ENCODE measurements around the gene ANKRD10.

Gene ANKRD10

GRCh38 chr13:110831437-110832204 is 83.2 kb downstream of the ANKRD10 start:
- Histone ChIP-seq H3K4me3 (ENCODE audit: low read depth in 1 of 2, low read length in 2 of 2) (no peak overlapping the region), H3K9me3 (ENCODE audit: insufficient read depth, low read length, severe bottlenecking) (peaks cover 3% of the 10 kb centered on the region), H3K9ac (ENCODE audit: low read depth, low read length) (no peak overlapping the region), H3K4me2 (ENCODE audit: insufficient read depth, low read length) (no peak overlapping the region), H3K27me3 (ENCODE audit: insufficient read depth, low read length, poor library complexity) (peaks cover 16% of the 10 kb centered on the region), H3K27ac (ENCODE audit: low read length) (no peak overlapping the region), H3K36me3 (ENCODE audit: insufficient read depth, low read length) (no peaks in the 10 kb centered on the region), H2AFZ (ENCODE audit: low read depth, low read length) (no peak overlapping the region), H3K79me2 (ENCODE audit: insufficient read depth, low read length) (no peaks in the 10 kb centered on the region), H4K20me1 (ENCODE audit: insufficient read depth, low read length) (no peaks in the 10 kb centered on the region), H3K4me1 (ENCODE audit: insufficient read depth, low read length) (no peaks in the 10 kb centered on the region)
- TF ChIP-seq CTCF (IDR thresholded peaks at IDR 0.05; ENCODE audit: borderline replicate concordance, extremely low read depth, low read length, poor library complexity, severe bottlenecking) (no peak), EZH2 (IDR thresholded peaks at IDR 0.05; ENCODE audit: borderline replicate concordance, low read depth, low read length, severe bottlenecking) (no peak)
- no peak for ATAC-seq (ENCODE audit: insufficient read depth, low read depth)
- DNase-seq, result no peak

GRCh38 chr13:110830800-110831371 is 84.0 kb downstream of the ANKRD10 start:
- H3K9me3 ChIP-seq (ENCODE audit: insufficient read depth, low read length, severe bottlenecking), result peaks cover 3% of the 10 kb centered on the region
- H2AFZ ChIP-seq (ENCODE audit: low read depth, low read length), result no peak overlapping the region
- no peaks in the 10 kb centered on the region for H3K4me1 ChIP-seq (ENCODE audit: insufficient read depth, low read length)
- no peak overlapping the region for H3K4me2 ChIP-seq (ENCODE audit: insufficient read depth, low read length)
- H3K27ac ChIP-seq (ENCODE audit: low read length), result no peak overlapping the region
- TF ChIP-seq EZH2 (IDR thresholded peaks at IDR 0.05; ENCODE audit: borderline replicate concordance, low read depth, low read length, severe bottlenecking) (no peak), CTCF (IDR thresholded peaks at IDR 0.05; ENCODE audit: borderline replicate concordance, extremely low read depth, low read length, poor library complexity, severe bottlenecking) (no peak)
- no peaks in the 10 kb centered on the region for H3K36me3 ChIP-seq (ENCODE audit: insufficient read depth, low read length)
- DNase-seq (no peak), ATAC-seq (ENCODE audit: insufficient read depth, low read depth) (no peak)
- no peaks in the 10 kb centered on the region for H4K20me1 ChIP-seq (ENCODE audit: insufficient read depth, low read length)
- H3K4me3 ChIP-seq (ENCODE audit: low read depth in 1 of 2, low read length in 2 of 2), result no peak overlapping the region
- no peaks in the 10 kb centered on the region for H3K79me2 ChIP-seq (ENCODE audit: insufficient read depth, low read length)
- H3K9ac ChIP-seq (ENCODE audit: low read depth, low read length), result no peak overlapping the region
- peaks cover 15% of the 10 kb centered on the region for H3K27me3 ChIP-seq (ENCODE audit: insufficient read depth, low read length, poor library complexity)

- Histone ChIP-seq H2AFZ (ENCODE audit: low read depth, low read length) (no peak overlapping the region), H3K9ac (ENCODE audit: low read depth, low read length) (no peak overlapping the region), H3K4me3 (ENCODE audit: low read depth in 1 of 2, low read length in 2 of 2) (no peak overlapping the region), H4K20me1 (ENCODE audit: insufficient read depth, low read length) (no peaks in the 10 kb centered on the region), H3K4me1 (ENCODE audit: insufficient read depth, low read length) (no peaks in the 10 kb centered on the region), H3K27ac (ENCODE audit: low read length) (no peak overlapping the region), H3K4me2 (ENCODE audit: insufficient read depth, low read length) (no peak overlapping the region), H3K27me3 (ENCODE audit: insufficient read depth, low read length, poor library complexity) (peaks cover 11% of the 10 kb centered on the region), H3K36me3 (ENCODE audit: insufficient read depth, low read length) (no peaks in the 10 kb centered on the region), H3K9me3 (ENCODE audit: insufficient read depth, low read length, severe bottlenecking) (peaks cover 3% of the 10 kb centered on the region), H3K79me2 (ENCODE audit: insufficient read depth, low read length) (no peaks in the 10 kb centered on the region)
- DNase-seq (no peak), ATAC-seq (ENCODE audit: insufficient read depth, low read depth) (no peak)
- no peak for TF ChIP-seq EZH2 (IDR thresholded peaks at IDR 0.05; ENCODE audit: borderline replicate concordance, low read depth, low read length, severe bottlenecking)
- TF ChIP-seq CTCF (IDR thresholded peaks at IDR 0.05; ENCODE audit: borderline replicate concordance, extremely low read depth, low read length, poor library complexity, severe bottlenecking), result no peak
Observed at GRCh38 chr13:110830331-110830730, 84.5 kb downstream of the ANKRD10 start.
